Kidney (tissue), 14 donors: ENCODE measurements around the gene MSTN. TPM values are rescaled to one million over a fixed set of nuclear protein-coding genes. Genes with fewer than 3 reads are reported as not detected.

ENCODE experiments used
- DNase-seq, 5 donors: peaks; one replicate each; pipeline ENCODE4 v3.0.0-alpha.2; 2013 to 2020
- FAIRE-seq: peaks from 2 replicates; lab custom pipeline; 2012; peaks lifted over from hg19 to GRCh38; lab: Jason Lieb, UNC
- H3K27ac ChIP-seq, 2 donors: one replicate each; pipeline ENCODE4 v1.7.0; 2013; ENCODE audit warnings: low read depth in 2 of 2, low read length in 2 of 2, inconsistent platforms in 1 of 2
- H3K27me3 ChIP-seq: one replicate; pipeline ENCODE4 v1.7.1; 2013; ENCODE audit warnings: low read length, inconsistent platforms; ENCODE audit not compliant: control insufficient read depth, insufficient read depth
- H3K36me3 ChIP-seq, 3 donors: one replicate each; pipeline versions ENCODE4 v1.7.0 to v1.7.1; 2013; ENCODE audit warnings: low read length in 3 of 3, control low read depth in 1 of 3, inconsistent platforms in 1 of 3; ENCODE audit not compliant: insufficient read depth in 3 of 3, control insufficient read depth in 2 of 3
- H3K4me1 ChIP-seq, 3 donors: one replicate each; pipeline versions ENCODE4 v1.7.0 to v1.7.1; 2013; ENCODE audit warnings: low read length in 3 of 3, inconsistent platforms in 1 of 3, low read depth in 1 of 3; ENCODE audit not compliant: control insufficient read depth in 2 of 3, insufficient read depth in 2 of 3
- H3K4me3 ChIP-seq, 3 donors: one replicate each; pipeline versions ENCODE4 v1.7.0 to v1.8.1; 2013; ENCODE audit warnings: low read length in 3 of 3, control low read depth in 1 of 3, inconsistent platforms in 1 of 3
- H3K9ac ChIP-seq, 3 donors: one replicate each; pipeline versions ENCODE4 v1.7.0 to v1.7.1; 2013; ENCODE audit warnings: low read length in 3 of 3, control low read depth in 1 of 3, inconsistent platforms in 1 of 3
- H3K9me3 ChIP-seq, 3 donors: one replicate each; pipeline versions ENCODE4 v1.7.0 to v1.7.1; 2013; ENCODE audit warnings: low read length in 3 of 3, control low read depth in 1 of 3, inconsistent platforms in 1 of 3; ENCODE audit not compliant: control insufficient read depth in 2 of 3, insufficient read depth in 1 of 3
- CTCF ChIP-seq: IDR thresholded peaks from 3 replicates; pipeline ENCODE4 v1.5.1; 2012; ENCODE audit warnings: mild to moderate bottlenecking, moderate library complexity, borderline replicate concordance; ENCODE audit not compliant: insufficient read depth; ENCODE audit errors: extremely low read depth
- intact Hi-C: fragments of 100-400 bp; cut with DNase I; formaldehyde crosslinking; loops from one replicate; pipeline ENCODE4 v1.11.1; 2022
- polyA plus RNA-seq: library from polyadenylated mRNA; stranded (reverse); fragments of 350-450 nt; fragmentation: Illumina TruSeq; extraction: RNeasy Lipid Tissue Mini Kit (QIAGEN cat#74804); gene quantifications from one replicate; pipeline ENCODE4 v1.2.3, GENCODE V29; 2014; ENCODE audit warnings: low read depth, low replicate concordance; ENCODE audit not compliant: insufficient read depth
- total RNA-seq: library from RNA; stranded (reverse); fragmentation: NEBNext Ultra II Directional; extraction: Animal tissue kit (Norgen Biotek cat#: 25700); gene quantifications from one replicate; pipeline ENCODE4 v1.2.1, GENCODE V29; 2021
- donor health status: control.
- donor health status: control.
- donor health status: control.
- donor health status: control.
- donor health status: control.
- donor health status: DM: yes; HTN: yes; CAD: no.
- donor health status: Normal renal cell carcinoma (clear cell type).

Gene MSTN
- total and polyA plus RNA-seq, 2 donors from 2014 or later, result 0.34 to 0.38 TPM

GRCh38 chr2:190103144-190103543 lies 40.6 kb upstream of the MSTN start:
- Histone ChIP-seq H3K4me3 (no peak overlapping the region), H3K9ac (no peak overlapping the region), H3K27ac (no peak overlapping the region), H3K27me3 (no peaks in the 10 kb centered on the region), H3K9me3 (no peaks in the 10 kb centered on the region), H3K36me3 (no peaks in the 10 kb centered on the region), H3K4me1 (no peaks in the 10 kb centered on the region)
- intact Hi-C loops, result no loop called here
- DNase-seq, result no peak
- no peak for FAIRE-seq
- no peak for TF ChIP-seq CTCF

GRCh38 chr2:190099890-190100697 lies 37.6 kb upstream of the MSTN start:
- TF ChIP-seq CTCF, result no peak
- no peak overlapping the region for H3K4me3 ChIP-seq
- no peaks in the 10 kb centered on the region for H3K27me3 ChIP-seq
- H3K4me1 ChIP-seq, result no peaks in the 10 kb centered on the region
- no peak overlapping the region for H3K27ac ChIP-seq
- peak in 1 of 5 donors; percentile 5 for DNase-seq
- no peak overlapping the region for H3K9ac ChIP-seq
- intact Hi-C loops, result no loop called here
- no peaks in the 10 kb centered on the region for H3K9me3 ChIP-seq
- H3K36me3 ChIP-seq, result no peaks in the 10 kb centered on the region
- no peak for FAIRE-seq

GRCh38 chr2:190098851-190099250 lies 36.3 kb upstream of the MSTN start:
- H3K27ac ChIP-seq, result no peak overlapping the region
- H3K36me3 ChIP-seq, result no peaks in the 10 kb centered on the region
- DNase-seq (no peak), FAIRE-seq (no peak)
- no peak for TF ChIP-seq CTCF
- H3K4me1 ChIP-seq, result no peaks in the 10 kb centered on the region
- H3K4me3 ChIP-seq, result no peak overlapping the region
- intact Hi-C loops, result no loop called here
- H3K9ac ChIP-seq, result no peak overlapping the region
- no peaks in the 10 kb centered on the region for H3K9me3 ChIP-seq
- no peaks in the 10 kb centered on the region for H3K27me3 ChIP-seq
